GM21619 (cell line): Measurements from ENCODE around the gene RASSF4.
A peak's percentile ranks its signal among the peaks of the same experiment; 100 is the strongest.
"Not testable (repeated sequence)": the region's sequence is repeated elsewhere in the genome, so short reads cannot be mapped to it uniquely, and the experiment has no call there.

ENCODE experiments used
- ATAC-seq: cut with Tn5 transposase; IDR thresholded peaks from one replicate; pipeline ENCODE4 v1.9.1; 2021; ENCODE audit not compliant: unreplicated experiment

RASSF4 gene

DNA sequence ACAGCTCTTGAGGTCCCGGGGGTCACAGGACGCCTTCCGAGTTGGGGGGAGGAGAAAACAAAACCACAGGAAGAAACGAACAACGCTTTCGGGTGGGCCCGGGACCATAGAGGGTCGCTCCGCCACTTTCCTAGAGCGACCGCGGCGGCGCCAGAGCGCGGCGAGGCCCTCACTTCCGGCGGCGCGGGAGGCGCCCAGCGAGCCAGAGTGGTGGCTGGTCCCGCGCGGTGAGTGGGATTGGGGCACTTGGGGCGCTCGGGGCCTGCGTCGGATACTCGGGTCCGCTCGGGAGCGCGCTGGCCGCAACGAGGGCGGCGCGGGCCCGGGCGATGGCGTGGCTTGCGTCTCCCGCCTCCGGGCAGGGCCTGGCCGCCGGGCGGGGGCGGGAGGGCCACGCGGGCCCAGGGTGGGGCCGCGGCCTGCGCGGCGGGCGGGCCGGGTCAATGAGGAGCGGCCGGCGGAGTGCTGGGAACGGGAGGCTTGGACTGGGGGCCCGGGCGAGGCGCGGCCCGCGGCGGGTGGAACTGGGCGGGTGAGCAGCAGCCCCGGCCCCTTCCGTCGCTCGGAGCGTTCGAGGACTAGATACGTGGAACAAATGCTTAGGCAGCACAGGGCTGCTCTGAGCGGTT, 41.3 kb downstream of the RASSF4 start, which contains the start of gene ZNF22:
Gene ZNF22 (plus strand): TSS at position 172 of the 629 bp plus-strand sequence. CDS start 2,446 bp downstream, outside the sequence.
- peak; percentile 66 for ATAC-seq

DNA sequence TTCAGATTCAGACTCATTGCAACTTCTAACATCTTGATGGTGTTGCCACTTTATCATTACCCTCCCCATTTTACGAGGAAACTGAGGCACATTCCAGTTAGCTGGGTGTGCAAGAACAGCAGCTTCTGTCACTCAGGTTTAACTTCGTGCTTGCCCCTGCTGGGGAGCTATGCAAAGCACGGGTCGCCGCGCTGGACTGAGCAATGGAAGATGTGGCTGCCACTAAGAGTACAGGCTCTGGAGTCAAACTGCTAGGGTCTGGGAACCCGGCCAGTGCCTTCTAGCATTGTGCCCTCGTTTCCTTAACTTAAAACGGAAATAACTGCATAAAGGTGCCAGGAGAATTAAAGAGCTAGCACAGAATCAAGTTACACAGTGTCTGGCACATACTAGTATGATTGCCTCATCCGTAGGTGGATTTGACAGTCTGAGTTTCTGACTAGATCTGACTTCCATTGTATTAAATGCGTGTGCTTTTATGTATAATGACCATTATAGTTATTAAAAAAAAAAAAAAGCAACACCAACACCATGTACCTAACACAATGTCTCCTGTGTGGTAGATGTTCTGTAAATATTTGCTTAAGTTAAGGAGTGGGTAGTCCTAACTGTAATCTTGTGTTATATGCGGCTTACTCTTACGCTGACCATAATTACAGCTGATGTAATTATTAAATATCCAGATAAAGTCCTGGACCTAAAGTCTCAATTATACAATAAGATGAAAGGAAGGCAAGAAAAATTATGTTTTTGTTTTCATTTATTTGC, 42.0 kb downstream of the RASSF4 start:
- peak; percentile 81 for ATAC-seq

DNA sequence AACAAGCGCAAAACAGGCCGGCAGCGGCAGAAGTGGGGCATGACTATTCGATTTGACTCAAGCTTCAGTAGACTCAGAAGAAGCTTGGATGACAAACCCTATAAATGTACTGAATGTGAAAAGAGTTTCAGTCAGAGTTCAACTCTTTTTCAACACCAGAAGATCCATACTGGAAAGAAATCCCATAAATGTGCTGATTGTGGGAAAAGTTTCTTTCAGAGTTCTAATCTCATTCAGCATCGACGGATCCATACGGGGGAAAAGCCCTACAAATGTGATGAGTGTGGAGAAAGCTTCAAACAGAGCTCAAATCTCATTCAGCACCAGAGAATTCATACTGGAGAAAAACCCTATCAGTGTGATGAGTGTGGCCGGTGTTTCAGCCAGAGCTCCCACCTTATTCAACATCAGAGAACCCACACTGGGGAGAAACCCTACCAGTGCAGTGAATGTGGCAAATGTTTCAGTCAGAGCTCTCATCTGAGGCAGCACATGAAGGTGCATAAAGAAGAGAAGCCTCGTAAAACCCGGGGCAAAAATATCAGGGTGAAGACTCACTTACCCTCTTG, 43.9 kb downstream of the RASSF4 start:
- no peak for ATAC-seq

DNA sequence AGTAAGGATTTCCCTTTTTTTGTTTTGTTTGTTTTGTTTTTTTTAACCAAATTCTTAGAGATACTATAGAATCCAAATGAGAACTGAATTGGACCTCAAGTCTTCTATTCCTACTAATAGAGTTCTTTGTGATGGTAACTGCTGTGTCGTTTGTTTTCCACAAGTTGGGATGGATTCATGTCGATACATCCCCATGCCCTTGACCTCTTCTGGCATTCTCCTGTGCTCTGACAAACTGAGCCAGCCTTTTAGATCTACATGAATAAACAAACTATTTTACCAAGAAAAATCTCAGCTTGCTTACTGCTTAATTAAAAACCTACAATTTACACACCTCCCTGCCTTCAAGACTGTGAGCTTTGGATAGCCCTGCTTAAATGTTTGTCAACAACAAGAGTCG, 45.1 kb downstream of the RASSF4 start:
- ATAC-seq: no peak

DNA sequence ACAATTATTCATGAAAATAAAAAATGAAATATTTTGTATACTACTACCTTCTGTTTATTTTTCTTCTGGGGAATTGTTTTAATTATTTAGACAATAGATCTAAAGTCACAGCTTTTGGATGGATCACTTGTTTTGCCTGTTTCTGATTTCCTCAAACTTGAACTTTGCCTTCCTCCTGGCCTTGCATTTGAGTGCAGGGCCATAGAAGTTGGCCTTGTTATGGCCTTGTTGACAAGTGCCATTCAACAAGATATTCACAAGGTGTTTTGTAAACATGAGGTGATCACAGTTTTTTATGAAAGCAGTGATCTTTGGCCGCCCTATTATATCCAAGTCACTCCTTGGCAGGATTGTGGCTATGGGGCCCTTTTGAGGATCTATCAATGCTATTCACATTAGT, 45.7 kb downstream of the RASSF4 start:
- no peak for ATAC-seq

DNA sequence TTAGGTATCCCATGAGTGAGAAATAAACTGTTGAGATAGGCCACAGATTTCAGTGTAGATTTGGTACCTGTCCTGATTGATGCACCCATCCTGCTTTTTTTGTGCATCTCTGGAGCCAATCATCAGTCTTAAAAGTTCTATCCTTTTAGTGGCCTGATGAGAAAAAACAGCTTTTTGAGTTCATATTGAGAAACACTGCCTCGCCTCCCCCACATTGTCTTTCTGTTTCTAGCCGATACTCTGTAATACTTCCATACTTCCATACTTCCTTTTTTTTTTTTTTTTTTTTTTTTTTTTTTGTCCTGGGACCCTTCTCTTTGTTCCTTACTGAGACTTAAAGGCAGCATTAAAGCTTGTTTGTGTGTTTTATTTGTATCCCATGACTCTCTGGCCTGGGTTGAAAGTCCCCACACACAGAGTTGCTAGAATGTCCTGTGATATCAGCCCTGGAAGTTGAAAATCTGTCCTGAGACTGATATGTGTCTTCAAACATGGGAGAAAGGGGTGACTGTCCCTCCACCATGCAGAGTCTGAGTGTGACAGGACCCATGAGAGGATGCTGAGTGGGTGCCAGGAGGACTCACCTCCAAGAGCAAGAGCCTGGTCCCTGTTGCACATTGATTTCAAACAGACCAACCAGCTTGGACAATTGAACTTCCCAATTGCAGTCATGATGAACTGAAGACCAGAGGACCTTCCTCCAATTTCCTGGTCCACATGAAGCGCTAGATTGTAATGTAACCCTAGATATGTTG, 46.9 kb downstream of the RASSF4 start:
- ATAC-seq: no peak

DNA sequence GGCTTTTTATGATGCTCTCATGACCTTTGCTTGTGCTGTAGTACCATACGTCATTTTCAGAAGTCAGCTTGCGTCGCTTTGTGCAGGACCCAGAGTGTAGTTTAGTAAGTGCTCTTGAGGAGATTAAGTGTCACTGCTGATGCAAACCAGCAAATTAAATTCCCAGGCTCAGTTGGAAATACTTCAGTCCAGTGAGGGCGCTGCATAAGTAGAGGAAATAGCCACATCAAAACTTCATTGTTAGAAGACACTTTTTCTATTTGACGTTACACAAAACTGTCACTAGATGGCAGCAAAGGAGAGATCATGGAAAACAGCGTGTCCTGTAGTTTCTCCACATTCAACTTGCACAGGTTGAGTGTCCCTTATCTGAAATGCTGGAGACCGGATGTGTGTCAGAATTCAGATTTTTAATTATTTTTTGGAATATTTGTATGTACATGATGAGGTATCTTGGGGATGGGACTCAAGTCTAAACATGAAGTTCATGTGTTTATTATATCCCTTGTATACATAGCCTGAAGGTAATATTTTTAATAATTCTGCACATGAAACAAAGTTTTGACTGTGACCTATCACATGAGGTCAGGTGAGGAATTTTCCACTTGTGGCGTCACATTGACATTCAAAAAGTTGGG, 49.0 kb downstream of the RASSF4 start:
- ATAC-seq: peak; percentile 80

DNA sequence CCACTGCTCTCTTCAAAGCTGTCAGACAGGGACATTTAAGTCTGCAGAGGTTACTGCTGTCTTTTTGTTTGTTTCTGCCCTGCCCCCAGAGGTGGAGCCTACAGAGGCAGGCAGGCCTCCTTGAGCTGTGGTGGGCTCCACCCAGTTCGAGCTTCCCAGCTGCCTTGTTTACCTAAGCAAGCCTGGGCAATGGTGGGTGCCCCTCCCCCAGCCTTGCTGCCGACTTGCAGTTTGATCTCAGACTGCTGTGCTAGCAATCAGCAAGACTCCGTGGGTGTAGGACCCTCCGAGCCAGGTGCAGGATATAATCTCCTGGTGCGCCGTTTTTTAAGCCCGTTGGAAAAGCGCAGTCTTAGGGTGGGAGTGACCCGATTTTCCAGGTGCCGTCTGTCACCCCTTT, 55.0 kb downstream of the RASSF4 start:
- not testable (repeated sequence) for ATAC-seq

DNA sequence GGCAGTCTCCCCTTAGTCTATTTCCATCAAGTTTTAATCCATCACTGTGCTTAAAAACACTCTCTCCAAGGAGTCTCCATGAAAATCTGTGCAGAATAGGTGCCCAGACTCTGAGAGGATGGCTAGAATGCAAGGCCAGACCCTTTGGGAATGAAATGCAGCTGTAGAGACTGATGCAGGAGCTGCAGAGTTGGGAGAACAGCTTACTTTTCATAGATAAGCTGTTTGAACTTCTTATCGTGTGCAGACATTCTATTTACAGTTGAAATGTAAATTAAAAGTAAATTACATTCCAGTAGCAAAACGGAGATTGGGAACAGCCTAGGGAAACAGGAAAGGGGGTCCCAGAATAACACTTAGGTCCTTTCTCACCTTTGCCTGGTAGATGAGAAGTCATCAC, 56.0 kb downstream of the RASSF4 start:
- ATAC-seq: no peak

DNA sequence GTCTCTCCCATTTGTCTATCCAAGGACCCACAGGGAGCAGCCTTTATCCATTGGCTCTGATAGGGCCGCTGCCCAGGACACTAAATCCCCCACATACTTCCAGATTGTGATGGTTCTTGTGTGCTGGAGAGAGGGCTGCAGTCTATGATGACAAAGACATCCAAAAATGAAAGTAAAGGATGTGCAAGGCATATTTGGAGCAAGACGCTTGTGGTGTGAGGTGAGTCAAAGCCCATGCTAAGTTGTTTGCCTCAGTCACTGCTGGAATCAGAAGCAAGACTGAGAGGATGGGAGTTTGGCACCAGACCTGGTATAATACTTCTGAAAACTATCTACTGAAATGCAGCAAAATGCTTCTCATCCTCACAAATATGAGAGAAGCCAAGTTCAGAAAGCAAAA, 63.8 kb downstream of the RASSF4 start:
- ATAC-seq: no peak

DNA sequence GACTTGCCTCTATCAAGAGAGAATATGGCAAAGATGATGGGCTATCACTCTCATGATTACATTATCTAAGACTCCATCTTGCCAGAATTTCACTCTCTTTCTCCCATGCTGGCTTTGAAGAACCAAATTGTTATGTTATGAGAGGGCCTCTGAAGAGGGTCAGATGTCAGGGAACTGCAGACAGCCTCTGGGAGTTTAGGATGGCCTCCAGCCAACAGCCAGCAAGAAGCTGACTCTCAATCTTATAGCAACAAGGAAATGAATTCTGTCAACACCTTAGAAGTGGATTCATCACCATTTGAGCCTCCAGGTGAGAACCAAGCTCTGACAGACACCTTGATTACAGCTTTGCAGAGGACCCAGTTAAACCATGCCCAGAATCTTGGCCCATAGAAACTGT, 74.7 kb downstream of the RASSF4 start:
- no peak for ATAC-seq

DNA sequence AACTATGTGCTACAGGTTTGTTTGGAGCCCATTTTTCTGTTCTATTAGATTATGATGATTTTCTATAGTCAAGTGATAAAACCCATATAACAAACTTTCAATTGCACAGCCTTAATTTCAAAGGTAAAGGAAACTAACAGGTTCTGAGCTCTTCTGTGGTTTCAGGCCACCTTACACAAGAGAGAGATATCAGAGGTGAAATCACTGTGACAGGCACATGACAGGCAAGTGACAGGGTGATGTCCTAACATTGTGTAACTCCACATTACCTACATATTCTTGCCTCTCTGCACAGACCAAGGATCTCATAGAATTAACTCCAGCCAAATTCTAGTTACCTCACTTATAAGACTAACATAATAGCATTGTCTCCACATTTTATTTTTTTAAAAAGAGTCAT, 76.1 kb downstream of the RASSF4 start:
- ATAC-seq: no peak

DNA sequence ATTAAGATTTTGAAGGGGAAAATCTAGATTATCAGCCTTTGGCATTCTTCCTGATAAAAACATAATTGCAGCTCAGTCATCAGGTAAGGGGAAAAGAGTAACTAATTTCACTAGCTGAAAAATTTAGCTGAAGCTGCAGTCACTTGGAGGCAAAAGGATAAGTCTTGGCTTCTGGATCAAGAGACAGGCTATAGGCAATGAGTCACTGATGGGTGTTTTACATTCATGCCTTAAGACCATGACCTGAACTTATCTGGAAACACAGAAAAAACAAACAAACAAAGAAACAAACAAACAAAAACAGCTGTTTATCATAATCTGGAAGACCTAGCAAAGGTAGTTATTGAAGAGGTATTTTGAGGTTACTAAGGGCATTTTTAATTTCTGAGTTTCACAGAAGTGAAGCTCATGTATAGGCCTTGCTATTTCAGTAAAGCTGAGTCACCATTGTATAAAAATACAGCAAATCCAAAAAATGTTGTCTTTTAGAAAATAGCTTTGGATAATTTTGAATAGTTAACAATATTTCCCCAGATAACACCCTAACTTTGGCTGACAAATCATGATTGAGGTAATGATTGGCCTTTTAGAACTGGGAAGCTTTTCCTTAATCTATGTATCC, 81.4 kb downstream of the RASSF4 start:
- ATAC-seq: no peak

DNA sequence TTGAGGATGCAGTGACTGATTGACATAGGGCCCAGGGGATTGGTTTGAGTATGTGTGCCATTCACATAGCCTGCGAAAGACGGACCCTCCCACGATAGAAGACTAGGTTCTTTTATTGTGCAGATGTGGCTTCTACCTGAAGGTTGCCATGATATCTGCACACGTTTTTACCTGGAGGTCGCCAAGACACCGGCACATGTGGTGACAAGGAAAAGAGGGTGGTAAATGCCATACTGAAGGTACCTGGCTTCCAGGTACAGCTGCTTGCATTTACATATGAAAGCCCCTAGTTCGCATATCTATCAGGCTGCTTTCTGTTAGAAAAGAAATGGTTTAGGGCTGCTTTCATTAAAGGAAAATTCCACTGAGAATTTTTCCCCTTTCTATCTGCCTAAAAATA, 84.7 kb downstream of the RASSF4 start:
- no peak for ATAC-seq
